Left colon (tissue), 2 donors: Measurements from ENCODE around the gene DSG1. TPM values are rescaled to one million over a fixed set of nuclear protein-coding genes. Genes with fewer than 3 reads are reported as not detected.

Experiments
- ATAC-seq: fragments of 200-7000 bp; cut with Tn5 transposase; one replicate; pipeline ENCODE4 v1.9.1; 2020; ENCODE audit warnings: mild to moderate bottlenecking, moderate library complexity
- DNase-seq, 2 donors: peaks; one replicate each; pipeline ENCODE4 v3.0.0-alpha.2; 2020
- intact Hi-C, 2 donors: fragments of 100-400 bp; cut with DNase I in 1 of 2; cut with micrococcal nuclease in 1 of 2; formaldehyde crosslinking; loops; one replicate each; pipeline versions ENCODE4 v1.11.2 to v1.14.0; 2022; cut with DNase I, micrococcal nuclease
- total RNA-seq, 2 donors: library from RNA; stranded (reverse); fragmentation: NEBNext Ultra II Directional; extraction: Animal tissue kit (Norgen Biotek cat#: 25700); gene quantifications; one replicate each; pipeline ENCODE4 v1.2.1, GENCODE V29; 2021
- donor health status: DM: no; HTN: no; CAD: no.
- donor health status: DM: yes; HTN: yes; CAD: no.

The DSG1 gene
- total RNA-seq, 2 donors from 2014 or later: not detected

DNA sequence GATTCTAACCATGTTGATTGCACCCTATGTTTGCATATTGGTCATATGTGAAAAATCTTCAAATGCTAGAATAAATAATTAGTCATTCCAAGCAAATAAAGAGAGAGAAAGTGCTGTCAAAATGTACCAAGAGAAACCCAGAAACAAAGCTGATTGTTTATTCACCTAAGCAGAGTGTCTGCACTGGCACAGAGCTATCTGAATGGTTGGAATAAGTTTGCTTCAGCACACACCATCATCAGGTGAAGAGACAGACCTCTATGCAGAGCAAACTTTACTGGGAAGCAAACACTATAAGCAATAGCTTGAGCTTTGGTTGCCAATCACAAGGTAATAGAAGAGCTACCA is 84.0 kb downstream of the DSG1 start:
- ATAC-seq: no peak

DNA sequence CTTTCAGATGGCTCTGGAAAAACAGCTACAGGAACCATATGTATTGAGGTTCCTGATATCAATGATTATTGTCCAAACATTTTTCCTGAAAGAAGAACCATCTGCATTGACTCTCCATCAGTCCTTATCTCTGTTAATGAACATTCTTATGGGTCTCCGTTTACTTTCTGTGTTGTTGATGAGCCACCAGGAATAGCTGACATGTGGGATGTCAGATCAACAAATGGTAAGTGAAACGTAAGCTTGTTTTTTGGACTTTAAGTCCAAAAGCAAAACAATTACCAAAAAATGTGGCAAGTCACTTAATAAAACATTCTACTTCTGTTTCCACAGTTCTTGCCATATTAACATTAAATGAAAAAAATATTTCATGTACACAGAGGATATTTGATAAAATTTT is 85.4 kb downstream of the DSG1 start:
- ATAC-seq (no peak), DNase-seq (no peak)
- intact Hi-C loops: no loop called here

More for the DNA sequence above, 84.0 kb downstream of the DSG1 start:
- DNase-seq: no peak
- intact Hi-C loops: no loop called here

Other genes with a start within 250 kb of the DSG1 start
- 100 to 1,000 TPM; 177 to 261 TPM for gene DSC2, start 215.7 kb upstream of the DSG1 start, total RNA-seq
- not detected for gene DSC1, start 155.3 kb upstream of the DSG1 start, total RNA-seq
- gene DSG4, start 58.6 kb downstream of the DSG1 start, total RNA-seq: under 1 TPM; 0.11 to 0.12 TPM
- gene DSG3, start 129.6 kb downstream of the DSG1 start, total RNA-seq: under 1 TPM; 0.15 to 0.20 TPM
- gene DSG2, start 180.0 kb downstream of the DSG1 start, total RNA-seq: 100 to 1,000 TPM; 311 to 330 TPM